ENCODE data around the gene LIX1L.

The LIX1L gene

DNA sequence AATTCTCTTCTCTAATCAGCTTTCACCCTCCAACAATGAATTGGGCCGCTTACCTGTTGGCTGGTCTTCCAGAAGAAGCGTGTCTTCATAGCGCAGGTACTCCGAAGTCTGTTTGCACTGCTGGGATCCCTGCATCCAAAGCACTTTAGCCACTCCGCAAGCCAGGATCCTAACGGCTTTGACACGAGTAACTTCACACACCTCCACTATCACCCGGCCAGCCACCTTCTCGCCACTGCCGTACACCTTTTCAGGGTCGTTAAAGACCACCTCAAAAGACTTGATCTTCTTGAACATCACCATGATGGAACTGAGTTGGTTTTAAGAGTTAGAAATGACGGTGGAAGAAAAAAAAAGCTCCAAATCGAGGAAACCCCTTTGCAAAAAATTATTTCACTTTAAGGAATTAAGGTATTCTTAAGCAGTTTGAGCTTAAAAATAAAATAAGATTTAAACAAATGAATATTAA is 38.2 kb upstream of the LIX1L start (continued):
- TF ChIP-seq, protein P1, sequence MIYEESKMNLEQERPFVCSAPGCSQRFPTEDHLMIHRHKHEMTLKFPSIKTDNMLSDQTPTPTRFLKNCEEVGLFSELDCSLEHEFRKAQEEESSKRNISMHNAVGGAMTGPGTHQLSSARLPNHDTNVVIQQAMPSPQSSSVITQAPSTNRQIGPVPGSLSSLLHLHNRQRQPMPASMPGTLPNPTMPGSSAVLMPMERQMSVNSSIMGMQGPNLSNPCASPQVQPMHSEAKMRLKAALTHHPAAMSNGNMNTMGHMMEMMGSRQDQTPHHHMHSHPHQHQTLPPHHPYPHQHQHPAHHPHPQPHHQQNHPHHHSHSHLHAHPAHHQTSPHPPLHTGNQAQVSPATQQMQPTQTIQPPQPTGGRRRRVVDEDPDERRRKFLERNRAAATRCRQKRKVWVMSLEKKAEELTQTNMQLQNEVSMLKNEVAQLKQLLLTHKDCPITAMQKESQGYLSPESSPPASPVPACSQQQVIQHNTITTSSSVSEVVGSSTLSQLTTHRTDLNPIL (CRISPR knock-in tag; IDR thresholded peaks at IDR 0.05; ENCODE audit: low read depth): no peak

GRCh38 chr1:145995148-145995881 is 37.5 kb upstream of the LIX1L start:
- TF ChIP-seq ISL1 (CRISPR knock-in tag; IDR thresholded peaks at IDR 0.05) (no peak), CSRNP3 (CRISPR knock-in tag; IDR thresholded peaks at IDR 0.05) (no peak), ESRRG (CRISPR knock-in tag; IDR thresholded peaks at IDR 0.05) (no peak), RARB (CRISPR knock-in tag; IDR thresholded peaks at IDR 0.05) (no peak), CSDC2 (CRISPR knock-in tag; IDR thresholded peaks at IDR 0.05) (no peak), GLIS3 (CRISPR knock-in tag; IDR thresholded peaks at IDR 0.05) (no peak), ZFP30 (CRISPR knock-in tag; IDR thresholded peaks at IDR 0.05) (no peak), OSR1 (CRISPR knock-in tag; IDR thresholded peaks at IDR 0.05) (no peak), ARNTL (CRISPR knock-in tag; IDR thresholded peaks at IDR 0.05; ENCODE audit: borderline replicate concordance, low read depth) (no peak), TOX (CRISPR knock-in tag; IDR thresholded peaks at IDR 0.05; ENCODE audit: borderline replicate concordance) (no peak)
- no peak for ATAC-seq

DNA sequence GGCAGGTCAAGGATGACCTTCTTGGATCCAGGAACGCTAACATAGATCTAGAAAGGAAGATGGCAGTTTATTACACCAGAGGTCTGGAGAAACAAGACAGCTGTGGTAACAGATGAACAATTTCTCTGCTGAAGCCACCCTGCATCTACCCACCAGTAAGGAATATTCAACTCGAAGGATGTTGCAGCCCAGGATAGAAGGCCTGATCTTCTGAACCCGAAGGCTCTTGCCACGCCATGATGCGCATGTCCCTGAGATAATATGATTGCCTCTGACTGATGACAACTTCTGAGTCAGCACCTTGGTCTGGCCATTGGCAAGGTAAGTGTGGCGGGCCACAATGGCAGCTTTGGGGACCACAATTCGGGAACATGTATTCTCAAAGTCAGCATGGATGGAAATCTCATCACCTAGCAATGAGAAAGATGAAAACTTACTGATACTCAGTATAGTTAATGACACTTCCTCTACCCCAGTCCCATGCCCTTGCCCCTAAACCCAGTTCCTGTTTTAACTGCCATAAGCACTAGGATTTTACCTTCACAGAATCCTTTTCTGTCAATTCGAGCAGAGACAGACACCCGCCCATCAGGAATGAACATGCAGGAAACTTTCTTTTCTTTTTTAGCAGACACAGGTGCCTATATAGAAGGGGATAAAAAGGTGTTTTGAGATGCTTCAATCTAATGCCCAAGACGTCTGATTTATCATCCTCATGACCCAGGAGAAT is 36.7 kb upstream of the LIX1L start:
- TF ChIP-seq RARB (CRISPR knock-in tag; IDR thresholded peaks at IDR 0.05) (no peak), CSRNP3 (CRISPR knock-in tag; IDR thresholded peaks at IDR 0.05) (no peak), PPARA (CRISPR knock-in tag; IDR thresholded peaks at IDR 0.05; ENCODE audit: borderline replicate concordance) (no peak), ZFP30 (CRISPR knock-in tag; IDR thresholded peaks at IDR 0.05) (no peak), ZNF8 (CRISPR knock-in tag; IDR thresholded peaks at IDR 0.05) (no peak), OSR1 (CRISPR knock-in tag; IDR thresholded peaks at IDR 0.05) (no peak)
- TF ChIP-seq, protein P1 (CRISPR knock-in tag; IDR thresholded peaks at IDR 0.05; ENCODE audit: low read depth): no peak
- no peak for ATAC-seq

DNA sequence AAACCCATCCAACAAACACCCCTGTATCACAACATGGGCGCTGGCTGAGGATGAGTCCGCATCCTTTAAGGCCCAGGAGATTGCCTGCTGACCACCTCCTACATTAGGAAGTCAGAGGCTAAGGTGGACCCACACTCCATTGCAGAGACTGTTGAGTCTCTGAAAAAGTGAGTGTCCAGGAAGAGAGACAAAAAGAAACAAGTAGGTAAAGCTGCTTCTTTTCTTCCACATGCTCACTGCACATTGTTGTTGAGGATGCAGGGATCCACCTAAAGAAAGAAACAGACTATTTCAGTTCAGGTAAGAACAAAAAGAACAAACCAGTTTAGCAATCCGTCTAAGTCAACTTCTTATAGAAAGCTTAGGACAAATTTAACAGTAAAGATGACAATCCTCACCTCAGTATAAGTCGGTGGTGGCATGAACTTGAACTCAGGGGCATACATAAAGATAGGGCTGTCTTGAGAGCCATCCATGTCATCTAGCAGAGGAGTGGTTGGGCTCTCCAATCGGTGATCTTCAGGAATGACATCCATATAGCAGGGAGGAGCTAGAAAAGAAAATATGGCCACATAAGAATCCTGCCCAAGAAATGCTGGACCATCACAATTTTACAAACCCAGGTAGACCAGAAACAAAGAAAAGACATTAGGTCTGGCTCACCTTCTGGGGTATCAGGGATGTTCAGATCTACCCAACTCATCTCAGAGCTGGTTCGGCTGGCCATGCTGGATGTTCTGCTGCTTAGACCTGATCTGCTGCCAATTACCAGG is 36.0 kb upstream of the LIX1L start:
- no peak for ATAC-seq
- TF ChIP-seq GLIS3 (CRISPR knock-in tag; IDR thresholded peaks at IDR 0.05): no peak
- TF ChIP-seq OSR1 (CRISPR knock-in tag; IDR thresholded peaks at IDR 0.05): no peak
- no peak for TF ChIP-seq ZFP3 (CRISPR knock-in tag; IDR thresholded peaks at IDR 0.05)
- no peak for TF ChIP-seq BACH2 (CRISPR knock-in tag; IDR thresholded peaks at IDR 0.05; ENCODE audit: borderline replicate concordance)
- TF ChIP-seq ESRRG (CRISPR knock-in tag; IDR thresholded peaks at IDR 0.05): no peak
- no peak for TF ChIP-seq ZFP30 (CRISPR knock-in tag; IDR thresholded peaks at IDR 0.05)
- TF ChIP-seq ZNF565 (CRISPR knock-in tag; conservative IDR thresholded peaks at IDR 0.05; ENCODE audit: low read depth): no peak
- TF ChIP-seq POU6F1 (CRISPR knock-in tag; IDR thresholded peaks at IDR 0.05; ENCODE audit: borderline replicate concordance, low read depth): no peak
- no peak for TF ChIP-seq RARB (CRISPR knock-in tag; IDR thresholded peaks at IDR 0.05)
- no peak for TF ChIP-seq TCF4 (CRISPR knock-in tag; IDR thresholded peaks at IDR 0.05; ENCODE audit: borderline replicate concordance)
- TF ChIP-seq ZNF8 (CRISPR knock-in tag; IDR thresholded peaks at IDR 0.05): no peak
- no peak for TF ChIP-seq CSDC2 (CRISPR knock-in tag; IDR thresholded peaks at IDR 0.05)
- TF ChIP-seq, protein P1 (CRISPR knock-in tag; IDR thresholded peaks at IDR 0.05; ENCODE audit: low read depth): no peak
- TF ChIP-seq ARNTL (CRISPR knock-in tag; IDR thresholded peaks at IDR 0.05; ENCODE audit: borderline replicate concordance, low read depth): no peak
- no peak for TF ChIP-seq TOX (CRISPR knock-in tag; IDR thresholded peaks at IDR 0.05; ENCODE audit: borderline replicate concordance)
- TF ChIP-seq, protein P2, sequence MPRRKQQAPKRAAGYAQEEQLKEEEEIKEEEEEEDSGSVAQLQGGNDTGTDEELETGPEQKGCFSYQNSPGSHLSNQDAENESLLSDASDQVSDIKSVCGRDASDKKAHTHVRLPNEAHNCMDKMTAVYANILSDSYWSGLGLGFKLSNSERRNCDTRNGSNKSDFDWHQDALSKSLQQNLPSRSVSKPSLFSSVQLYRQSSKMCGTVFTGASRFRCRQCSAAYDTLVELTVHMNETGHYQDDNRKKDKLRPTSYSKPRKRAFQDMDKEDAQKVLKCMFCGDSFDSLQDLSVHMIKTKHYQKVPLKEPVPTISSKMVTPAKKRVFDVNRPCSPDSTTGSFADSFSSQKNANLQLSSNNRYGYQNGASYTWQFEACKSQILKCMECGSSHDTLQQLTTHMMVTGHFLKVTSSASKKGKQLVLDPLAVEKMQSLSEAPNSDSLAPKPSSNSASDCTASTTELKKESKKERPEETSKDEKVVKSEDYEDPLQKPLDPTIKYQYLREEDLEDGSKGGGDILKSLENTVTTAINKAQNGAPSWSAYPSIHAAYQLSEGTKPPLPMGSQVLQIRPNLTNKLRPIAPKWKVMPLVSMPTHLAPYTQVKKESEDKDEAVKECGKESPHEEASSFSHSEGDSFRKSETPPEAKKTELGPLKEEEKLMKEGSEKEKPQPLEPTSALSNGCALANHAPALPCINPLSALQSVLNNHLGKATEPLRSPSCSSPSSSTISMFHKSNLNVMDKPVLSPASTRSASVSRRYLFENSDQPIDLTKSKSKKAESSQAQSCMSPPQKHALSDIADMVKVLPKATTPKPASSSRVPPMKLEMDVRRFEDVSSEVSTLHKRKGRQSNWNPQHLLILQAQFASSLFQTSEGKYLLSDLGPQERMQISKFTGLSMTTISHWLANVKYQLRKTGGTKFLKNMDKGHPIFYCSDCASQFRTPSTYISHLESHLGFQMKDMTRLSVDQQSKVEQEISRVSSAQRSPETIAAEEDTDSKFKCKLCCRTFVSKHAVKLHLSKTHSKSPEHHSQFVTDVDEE (CRISPR knock-in tag; IDR thresholded peaks at IDR 0.05): no peak
- TF ChIP-seq ZNF70 (CRISPR knock-in tag; IDR thresholded peaks at IDR 0.05): no peak

Measured in SK-N-SH treated with all-trans-retinoic acid at 6 μM for 48 hours (cell line).